H1 (cell line): ENCODE data around the gene DDA1. TPM values are rescaled to one million over a fixed set of nuclear protein-coding genes. Genes with fewer than 3 reads are reported as not detected.

Source experiments
- CTCF ChIA-PET: fragments of 300-600 bp; sonication (Branson Sonifier 250); formaldehyde crosslinking; loops from one replicate; lab custom pipeline; 2021; ENCODE audit not compliant: partially characterized antibody; lab: Charles Lee
- POLR2A ChIA-PET: fragments of 300-600 bp; sonication (Branson Sonifier 250); formaldehyde crosslinking; loops from one replicate; lab custom pipeline; 2021; ENCODE audit warnings: inconsistent platforms; ENCODE audit not compliant: partially characterized antibody; lab: Charles Lee
- DNase-seq, 2 experiments: peaks; one replicate each; pipeline versions ENCODE4 v3.0.0 to v3.0.0-alpha.2; 2010 to 2022; ENCODE audit warnings: low spot score in 2 of 2, low read depth in 1 of 2, mixed read lengths in 1 of 2
- FAIRE-seq: peaks from 2 replicates; lab custom pipeline; 2011; peaks lifted over from hg19 to GRCh38; lab: Jason Lieb, UNC
- H2AFZ ChIP-seq: 2 replicates; pipeline ENCODE4 v1.8.1; 2012; ENCODE audit warnings: low read length, inconsistent platforms
- H2AK5ac ChIP-seq: 2 replicates; pipeline ENCODE4 v1.6.1; 2013; ENCODE audit warnings: low read depth, low read length
- H2BK120ac ChIP-seq: replicated peaks from 2 replicates; pipeline ENCODE3; 2013; ENCODE audit warnings: low read depth, low read length, inconsistent platforms
- H2BK12ac ChIP-seq: 2 replicates; pipeline ENCODE4 v1.6.1; 2013; ENCODE audit warnings: low read depth, low read length
- H2BK15ac ChIP-seq: 2 replicates; pipeline ENCODE4 v1.6.1; 2013; ENCODE audit warnings: low read length
- H2BK20ac ChIP-seq: 2 replicates; pipeline ENCODE4 v1.6.1; 2013; ENCODE audit warnings: low read length
- H2BK5ac ChIP-seq: 2 replicates; pipeline ENCODE4 v1.6.1; 2013; ENCODE audit warnings: low read depth, low read length
- H3K14ac ChIP-seq: 2 replicates; pipeline ENCODE4 v1.6.1; 2013; ENCODE audit warnings: inconsistent platforms; ENCODE audit not compliant: insufficient read length
- H3K18ac ChIP-seq: 2 replicates; pipeline ENCODE4 v1.6.1; 2013; ENCODE audit warnings: low read length; ENCODE audit errors: extremely low read depth
- H3K23ac ChIP-seq: 2 replicates; pipeline ENCODE4 v1.6.1; 2013; ENCODE audit warnings: inconsistent platforms; ENCODE audit not compliant: insufficient read length
- H3K23me2 ChIP-seq: 2 replicates; pipeline ENCODE4 v1.6.1; 2013; ENCODE audit warnings: low read depth, low read length
- H3K27ac ChIP-seq: 2 replicates; pipeline ENCODE4 v1.6.1; 2011; ENCODE audit warnings: low read depth, low read length, inconsistent platforms
- H3K27me3 ChIP-seq, 4 experiments: replicated peaks in 1 of 4; 1 replicate in 1 of 4; 2 replicates in 3 of 4; pipeline versions ENCODE4 v1.6.1 to v1.8.1; 2011 to 2013; ENCODE audit warnings: low read length in 3 of 4, mild to moderate bottlenecking in 3 of 4, inconsistent platforms in 2 of 4, mixed read lengths in 2 of 4, moderate library complexity in 1 of 4; ENCODE audit not compliant: control insufficient read depth in 3 of 4, insufficient read depth in 3 of 4; ENCODE audit errors: extremely low read depth in 1 of 4
- H3K36me3 ChIP-seq, 4 experiments: 2 replicates each; pipeline versions ENCODE4 v1.6.1 to v1.8.1; 2011 to 2013; ENCODE audit warnings: mild to moderate bottlenecking in 4 of 4, low read length in 3 of 4, moderate library complexity in 2 of 4, control low read depth in 1 of 4, inconsistent platforms in 1 of 4; ENCODE audit not compliant: insufficient read depth in 4 of 4, control insufficient read depth in 2 of 4
- H3K4ac ChIP-seq: replicated peaks from 2 replicates; pipeline ENCODE3; 2013; ENCODE audit warnings: low read length, low read depth, mixed read lengths, inconsistent platforms; ENCODE audit not compliant: insufficient read length
- H3K4me1 ChIP-seq, 4 experiments: replicated peaks in 1 of 4; 1 replicate in 1 of 4; 2 replicates in 3 of 4; pipeline versions ENCODE4 v1.6.1 to v1.8.1; 2011 to 2013; ENCODE audit warnings: low read length in 3 of 4, inconsistent platforms in 2 of 4, mixed read lengths in 1 of 4; ENCODE audit not compliant: insufficient read depth in 4 of 4, control insufficient read depth in 3 of 4
- H3K4me2 ChIP-seq, 2 experiments: 2 replicates each; pipeline versions ENCODE4 v1.6.1 to v1.8.1; 2011 to 2013; ENCODE audit warnings: low read depth in 2 of 2, low read length in 2 of 2, control low read depth in 1 of 2, inconsistent platforms in 1 of 2, mild to moderate bottlenecking in 1 of 2; ENCODE audit not compliant: insufficient read depth in 1 of 2
- H3K4me3 ChIP-seq, 4 experiments: fragments of 200-600, 300-600 bp in 1 of 4; sonication (generic), shearing (Covaris generic), sonication (Bioruptor Twin) in 1 of 4; 2 replicates each; pipeline versions ENCODE4 v1.5.1 to v1.8.1; 2011 to 2016; ENCODE audit warnings: low read length in 4 of 4, low read depth in 3 of 4, control low read depth in 2 of 4, inconsistent platforms in 2 of 4, mild to moderate bottlenecking in 2 of 4, mixed read lengths in 1 of 4, moderate library complexity in 1 of 4; ENCODE audit not compliant: insufficient read depth in 2 of 4; ENCODE audit errors: extremely low read depth in 1 of 4
- H3K56ac ChIP-seq: replicated peaks from 2 replicates; pipeline ENCODE3; 2013; ENCODE audit warnings: low read depth, mild to moderate bottlenecking, mixed read lengths, low read length, inconsistent platforms; ENCODE audit not compliant: insufficient read length
- H3K79me1 ChIP-seq: 2 replicates; pipeline ENCODE4 v1.6.1; 2013; ENCODE audit warnings: low read depth, low read length, control low read depth
- H3K79me2 ChIP-seq, 2 experiments: 2 replicates each; pipeline versions ENCODE4 v1.6.1 to v1.8.1; 2012 to 2013; ENCODE audit warnings: low read length in 2 of 2, mild to moderate bottlenecking in 2 of 2, inconsistent platforms in 1 of 2; ENCODE audit not compliant: insufficient read depth in 2 of 2, control insufficient read depth in 1 of 2
- H3K9ac ChIP-seq, 4 experiments: replicated peaks in 1 of 4; 1 replicate in 1 of 4; 2 replicates in 3 of 4; pipeline versions ENCODE4 v1.6.1 to v1.8.1; 2011 to 2013; ENCODE audit warnings: low read depth in 3 of 4, low read length in 3 of 4, control low read depth in 2 of 4, mild to moderate bottlenecking in 2 of 4, moderate library complexity in 2 of 4, inconsistent platforms in 1 of 4; ENCODE audit errors: extremely low read depth in 1 of 4
- H3K9me3 ChIP-seq, 2 experiments: 2 replicates each; pipeline versions ENCODE4 v1.6.1 to v1.8.1; 2012 to 2013; ENCODE audit warnings: mild to moderate bottlenecking in 2 of 2, moderate library complexity in 2 of 2, control low read depth in 1 of 2, inconsistent platforms in 1 of 2, low read depth in 1 of 2, low read length in 1 of 2, mixed read lengths in 1 of 2; ENCODE audit not compliant: insufficient read depth in 2 of 2
- H4K20me1 ChIP-seq, 2 experiments: replicated peaks in 1 of 2; 2 replicates each; pipeline versions ENCODE3 to v1.8.1; 2011 to 2013; ENCODE audit warnings: inconsistent platforms in 2 of 2, low read length in 2 of 2, mild to moderate bottlenecking in 1 of 2; ENCODE audit not compliant: insufficient read depth in 2 of 2, control insufficient read depth in 1 of 2
- H4K5ac ChIP-seq: 2 replicates; pipeline ENCODE4 v1.6.1; 2013; ENCODE audit warnings: low read length, low read depth, mixed read lengths, inconsistent platforms; ENCODE audit not compliant: insufficient read length
- H4K8ac ChIP-seq: 2 replicates; pipeline ENCODE4 v1.8.0; 2013; ENCODE audit warnings: mild to moderate bottlenecking, moderate library complexity, low read length, inconsistent platforms; ENCODE audit not compliant: insufficient read depth; ENCODE audit errors: extremely low read depth
- H4K91ac ChIP-seq: replicated peaks from 2 replicates; pipeline ENCODE3; 2013; ENCODE audit warnings: low read length, mixed read lengths, inconsistent platforms; ENCODE audit not compliant: insufficient read length
- CEBPB ChIP-seq: IDR thresholded peaks from 2 replicates; pipeline ENCODE4 v1.6.1; 2012; ENCODE audit warnings: low read depth, low read length
- CREB1 ChIP-seq: IDR thresholded peaks from 2 replicates; pipeline ENCODE4 v1.6.1; 2012; ENCODE audit warnings: inconsistent platforms
- GABPA ChIP-seq: IDR thresholded peaks from 2 replicates; pipeline ENCODE4 v1.6.1; 2011; ENCODE audit warnings: mild to moderate bottlenecking, low read length, moderate library complexity, borderline replicate concordance; ENCODE audit not compliant: insufficient read depth
- SAP30 ChIP-seq: fragments of 300-600 bp; sonication (generic); IDR thresholded peaks from 2 replicates; pipeline ENCODE4 v1.7.1; 2012; ENCODE audit warnings: low read length, moderate library complexity, mild to moderate bottlenecking, inconsistent platforms; ENCODE audit not compliant: insufficient read depth, insufficient replicate concordance
- SP1 ChIP-seq: IDR thresholded peaks from 2 replicates; pipeline ENCODE4 v1.6.1; 2011; ENCODE audit warnings: low read depth, low read length
- SUZ12 ChIP-seq: fragments of 200-600 bp; sonication (generic); IDR thresholded peaks from 2 replicates; pipeline ENCODE4 v1.6.1; 2012; ENCODE audit warnings: mild to moderate bottlenecking, inconsistent platforms, low read length, moderate library complexity, mixed read lengths
- WGBS, 2 experiments: shearing (Covaris generic) in 1 of 2; methylation state at CpG; one replicate each; pipeline versions ENCODE4 v1.1.6 to v1.1.7; 2013 to 2015; ENCODE audit warnings: low lambda C conversion rate in 2 of 2, mixed read lengths in 2 of 2, inconsistent platforms in 1 of 2, low coverage in 1 of 2, missing lambda C conversion rate in 1 of 2; ENCODE audit not compliant: insufficient replicate concordance in 2 of 2, insufficient coverage in 1 of 2, insufficient read length in 1 of 2; ENCODE audit errors: extremely low coverage in 1 of 2, missing lambda C conversion rate in 1 of 2; 5-methylcytosine and 5-hydroxymethylcytosine counted together
- polyA plus RNA-seq, 7 experiments: library from polyadenylated mRNA; depleted of rRNA in 3 of 7; stranded (reverse) in 5 of 7; unstranded in 2 of 7; fragments of >200 nt in 5 of 7; fragments of 200-250 nt in 2 of 7; gene quantifications; 1 replicate in 5 of 7; 2 replicates in 1 of 7; 4 replicates in 1 of 7; pipeline versions ENCODE4 v1.2.1 to v1.2.3, GENCODE V29; 2011 to 2013; ENCODE audit warnings: missing spikeins in 2 of 7, mixed read lengths in 2 of 7
- total RNA-seq: library from RNA; stranded (reverse); fragmentation: NEBNext Ultra II Directional; extraction: Animal tissue kit (Norgen Biotek cat#: 25700); gene quantifications from 2 replicates; pipeline ENCODE4 v1.2.1, GENCODE V29; 2021

DDA1 gene
- total and polyA plus RNA-seq, 2 of the 8 experiments (the other 6 are each of a cell fraction or from before 2014, with no cell fraction given): 29.2 to 34.5 TPM

DNA sequence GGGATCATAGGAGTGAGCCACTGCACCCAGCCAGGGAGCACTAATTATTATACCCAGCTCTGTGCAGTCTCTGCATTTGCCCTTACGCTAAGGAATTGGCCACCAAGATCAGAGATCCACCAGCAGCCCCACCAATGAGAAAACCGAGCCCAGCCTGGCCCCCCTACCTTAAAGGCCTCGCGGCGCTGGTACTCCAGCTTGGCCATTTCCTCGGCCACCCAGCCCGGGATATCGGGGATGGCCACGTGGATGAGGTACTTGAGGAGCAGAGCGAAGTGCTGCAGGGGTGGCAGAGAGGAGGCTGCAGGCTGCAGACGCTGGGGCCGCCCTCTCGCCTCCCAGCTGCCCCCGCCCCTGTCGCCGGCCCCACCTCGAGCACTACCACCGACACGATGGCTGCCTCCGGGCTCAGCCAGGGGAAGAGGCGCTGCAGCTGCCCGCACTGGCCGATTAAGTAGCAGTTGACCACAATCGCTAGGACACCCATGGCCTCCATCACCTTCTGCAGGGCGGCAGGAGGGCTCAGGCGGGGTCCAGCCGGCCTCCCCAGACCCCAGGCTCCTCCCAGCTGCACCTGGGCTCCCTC lies 17.8 kb downstream of the DDA1 start:
- peak overlapping the region; percentile 1; the same call in 1 of the 2 replicates for H3K18ac ChIP-seq
- WGBS, 2 experiments: 72% methylated on average over 27 of the region's 27 CpGs; no CpG with 5 or more reads in 1 of the 2 experiments
- no peaks in the 10 kb centered on the region for H3K9me3 ChIP-seq
- no peak overlapping the region for H2BK20ac ChIP-seq
- DNase-seq (no peak), FAIRE-seq (no peak)
- no peak overlapping the region for H2AFZ ChIP-seq
- H4K91ac ChIP-seq: peak overlapping the region; percentile 54
- CTCF ChIA-PET: interaction anchor here (0.9 to 3.3 kb wide), 18 partner anchors 8 to 121 kb away, joined by 3 to 13 read pairs (median 5); partner anchors contain the start of genes ANO8, CCDC194, DDA1 and MRPL34
- H4K20me1 ChIP-seq: peaks cover 3 to 10% of the 10 kb centered on the region in 2 experiments
- H3K4ac ChIP-seq: peak overlapping the region; percentile 69
- H3K27me3 ChIP-seq: no peaks in the 10 kb centered on the region; a peak in 1 of 7 replicates
- H3K4me3 ChIP-seq: peak overlapping the region; percentile 35 to 95 (median 60); a peak in 7 of 8 replicates
- H3K9ac ChIP-seq: peak overlapping the region in 1 of 4 experiments; percentile 3; a peak in 1 of 7 replicates
- H3K4me1 ChIP-seq: peaks cover 0 to 22% (median 15%) of the 10 kb centered on the region in 4 experiments; a peak in 6 of 7 replicates
- peak overlapping the region; percentile 0; the same call in 1 of the 2 replicates for H2BK12ac ChIP-seq
- H3K56ac ChIP-seq: no peak overlapping the region
- H3K79me1 ChIP-seq: 0 out of 2 replicates have a peak, but pooled peaks cover 2% of the 10 kb centered on the region
- H2BK120ac ChIP-seq: no peak overlapping the region
- peak overlapping the region; percentile 66 for H3K27ac ChIP-seq
- H2BK15ac ChIP-seq: no peak overlapping the region
- H3K14ac ChIP-seq: no peak overlapping the region
- POLR2A ChIA-PET: interaction anchor here (0.6 to 17.1 kb wide), 13 partner anchors 11 to 133 kb away, joined by 3 to 329 read pairs (median 4); partner anchors contain the start of genes ABHD8, ANO8, DDA1 and GTPBP3
- peaks cover 0 to 13% (median 6%) of the 10 kb centered on the region in 4 experiments; a peak in 4 of 8 replicates for H3K36me3 ChIP-seq
- no peaks in the 10 kb centered on the region for H3K79me2 ChIP-seq
- peak overlapping the region; percentile 91 for H4K8ac ChIP-seq
- H3K23me2 ChIP-seq: peaks cover 6% of the 10 kb centered on the region; the same call in 1 of the 2 replicates
- no peak overlapping the region for H3K23ac ChIP-seq
- peak overlapping the region; percentile 55; the same call in 1 of the 2 replicates for H2BK5ac ChIP-seq
- peak overlapping the region; percentile 74 for H4K5ac ChIP-seq
- no peak overlapping the region for H2AK5ac ChIP-seq
- H3K4me2 ChIP-seq: peak overlapping the region; percentile 72 to 83
- TF ChIP-seq CEBPB (no peak), SP1 (no peak), GABPA (no peak), SAP30 (no peak), CREB1 (no peak), SUZ12 (no peak)
- TF ChIP-seq, all 59 proteins: peak for 0
